Spleen (tissue), 7 donors: ENCODE results near the gene LDHAL6B.

Source experiments
- POLR2A ChIP-seq, 3 donors: fragments of 450-650 bp; IDR thresholded peaks; one replicate each; pipeline ENCODE4 v1.5.1; 2017; ENCODE audit warnings: antibody characterized with exemption in 3 of 3, mild to moderate bottlenecking in 1 of 3
- TF ChIP-seq, protein P1 (sequence below), 11 experiments: fragments of 200-600 bp in 7 of 11; fragments of 450-650 bp in 4 of 11; sonication (generic) in 4 of 11; IDR thresholded peaks in 8 of 11; conservative IDR thresholded peaks in 3 of 11; 1 replicate in 7 of 11; 2 replicates in 4 of 11; pipeline versions ENCODE4 v1.4.0 to v1.8.0; 2016 to 2021; ENCODE audit warnings: antibody characterized with exemption in 11 of 11, inconsistent platforms in 4 of 11, mild to moderate bottlenecking in 1 of 11
- donor health status: DM: no; HTN: no; CAD: no; lungs with moderate emphysema.
- donor health status: DM: no; HTN: no; CAD: no.
- donor health status: DM: no; HTN: no; CAD: no.

DNA sequence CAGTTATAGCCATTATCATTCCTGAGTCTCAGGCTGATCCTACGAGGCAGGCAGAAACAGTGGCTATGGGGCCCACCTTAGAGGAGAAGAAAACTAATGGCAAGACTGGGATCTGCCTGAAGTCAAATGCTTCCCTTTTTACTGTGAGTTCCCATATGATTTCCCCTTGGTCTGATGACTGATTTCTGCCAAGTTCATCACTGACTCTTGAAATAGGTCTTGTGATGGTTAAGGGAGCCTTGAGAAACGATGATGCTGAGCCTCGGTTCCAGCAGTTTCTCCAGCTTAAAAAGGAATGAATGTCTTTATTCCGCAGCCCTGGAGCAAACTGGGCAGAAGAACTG, 29.4 kb upstream of the LDHAL6B start:
- TF ChIP-seq, protein P1, sequence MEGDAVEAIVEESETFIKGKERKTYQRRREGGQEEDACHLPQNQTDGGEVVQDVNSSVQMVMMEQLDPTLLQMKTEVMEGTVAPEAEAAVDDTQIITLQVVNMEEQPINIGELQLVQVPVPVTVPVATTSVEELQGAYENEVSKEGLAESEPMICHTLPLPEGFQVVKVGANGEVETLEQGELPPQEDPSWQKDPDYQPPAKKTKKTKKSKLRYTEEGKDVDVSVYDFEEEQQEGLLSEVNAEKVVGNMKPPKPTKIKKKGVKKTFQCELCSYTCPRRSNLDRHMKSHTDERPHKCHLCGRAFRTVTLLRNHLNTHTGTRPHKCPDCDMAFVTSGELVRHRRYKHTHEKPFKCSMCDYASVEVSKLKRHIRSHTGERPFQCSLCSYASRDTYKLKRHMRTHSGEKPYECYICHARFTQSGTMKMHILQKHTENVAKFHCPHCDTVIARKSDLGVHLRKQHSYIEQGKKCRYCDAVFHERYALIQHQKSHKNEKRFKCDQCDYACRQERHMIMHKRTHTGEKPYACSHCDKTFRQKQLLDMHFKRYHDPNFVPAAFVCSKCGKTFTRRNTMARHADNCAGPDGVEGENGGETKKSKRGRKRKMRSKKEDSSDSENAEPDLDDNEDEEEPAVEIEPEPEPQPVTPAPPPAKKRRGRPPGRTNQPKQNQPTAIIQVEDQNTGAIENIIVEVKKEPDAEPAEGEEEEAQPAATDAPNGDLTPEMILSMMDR (IDR thresholded peaks at IDR 0.05 in 8 of 11, conservative IDR thresholded peaks at IDR 0.05 in 3 of 11), result no peak
- no peak for TF ChIP-seq POLR2A (IDR thresholded peaks at IDR 0.05)
